ENCODE measurements around the gene SPAG4.

GRCh38 chr20:35640724-35641123 is 25.1 kb downstream of the SPAG4 start:
- no peak for TF ChIP-seq POLR2AphosphoS5 (IDR thresholded peaks at IDR 0.05)
- TF ChIP-seq CTCF (IDR thresholded peaks at IDR 0.05), result no peak
- TF ChIP-seq POLR2A (IDR thresholded peaks at IDR 0.05), result no peak
